Measurements from ENCODE around the gene EPG5.
"Not testable (repeated sequence)": the region's sequence is repeated elsewhere in the genome, so short reads cannot be mapped to it uniquely, and the experiment has no call there.

Gene EPG5

GRCh38 chr18:45838302-45839070 lies 128.6 kb downstream of the EPG5 start:
- DNase-seq (ENCODE audit: low read depth), result no peak

- DNase-seq (ENCODE audit: low read depth), result peak; percentile 51
These were observed 129.7 kb downstream of the EPG5 start for GRCh38 chr18:45837283-45838070.

GRCh38 chr18:45836242-45837205 lies 130.6 kb downstream of the EPG5 start:
- no peak for DNase-seq (ENCODE audit: low read depth)

GRCh38 chr18:45835057-45835636 lies 132.0 kb downstream of the EPG5 start:
- no peak for DNase-seq (ENCODE audit: low read depth)

GRCh38 chr18:45834306-45834705 lies 132.8 kb downstream of the EPG5 start:
- no peak for DNase-seq (ENCODE audit: low read depth)

GRCh38 chr18:45833846-45834245 lies 133.3 kb downstream of the EPG5 start:
- no peak for DNase-seq (ENCODE audit: low read depth)

- no peak for DNase-seq (ENCODE audit: low read depth)
These were observed 136.2 kb downstream of the EPG5 start for GRCh38 chr18:45830917-45831316.

- no peak for DNase-seq (ENCODE audit: low read depth)
These were observed 137.3 kb downstream of the EPG5 start for GRCh38 chr18:45829855-45830254.

- DNase-seq (ENCODE audit: low read depth), result no peak
These were observed 138.0 kb downstream of the EPG5 start for GRCh38 chr18:45828917-45829811.

- not testable (repeated sequence) for DNase-seq (ENCODE audit: low read depth)
These were observed 140.4 kb downstream of the EPG5 start for GRCh38 chr18:45826716-45827115.

- no peak for DNase-seq (ENCODE audit: low read depth)
These were observed 141.0 kb downstream of the EPG5 start for GRCh38 chr18:45826084-45826483.

- no peak for DNase-seq (ENCODE audit: low read depth)
These were observed 141.7 kb downstream of the EPG5 start, which contains the start of gene SIGLEC15 for GRCh38 chr18:45825258-45826044. Gene SIGLEC15, plus strand, starts transcription at chr18:45825675. Its CDS starts 54 bp downstream, at chr18:45825729.

GRCh38 chr18:45821711-45822110 lies 145.4 kb downstream of the EPG5 start:
- DNase-seq (ENCODE audit: low read depth), result no peak

GRCh38 chr18:45821026-45821425 lies 146.1 kb downstream of the EPG5 start:
- DNase-seq (ENCODE audit: low read depth), result no peak

GRCh38 chr18:45820106-45820745 lies 146.9 kb downstream of the EPG5 start:
- DNase-seq (ENCODE audit: low read depth), result no peak

GRCh38 chr18:45818765-45819164 lies 148.4 kb downstream of the EPG5 start:
- DNase-seq (ENCODE audit: low read depth), result peak; percentile 72

GRCh38 chr18:45817543-45817942 lies 149.6 kb downstream of the EPG5 start:
- DNase-seq (ENCODE audit: low read depth), result no peak

GRCh38 chr18:45814733-45815132 lies 152.4 kb downstream of the EPG5 start:
- not testable (repeated sequence) for DNase-seq (ENCODE audit: low read depth)

GRCh38 chr18:45807144-45807543 lies 160.0 kb downstream of the EPG5 start:
- not testable (repeated sequence) for DNase-seq (ENCODE audit: low read depth)
